GM12892 (cell line): ENCODE measurements around the gene OR8B4.

Experiments
- POLR2A ChIP-seq: IDR thresholded peaks from 2 replicates; pipeline ENCODE4 v1.6.1; 2011; ENCODE audit warnings: low read depth, low read length, control low read depth
- POLR2AphosphoS5 ChIP-seq: IDR thresholded peaks from 2 replicates; pipeline ENCODE4 v1.6.1; 2011; ENCODE audit warnings: low read depth, low read length, control low read depth

GRCh38 chr11:124421043-124421442 is 3.6 kb downstream of the OR8B4 start:
- no peak for TF ChIP-seq POLR2A
- no peak for TF ChIP-seq POLR2AphosphoS5
